ENCODE measurements around the gene ALG9.

Gene ALG9

GRCh38 chr11:111812211-111812610, 59.2 kb downstream of the ALG9 start:
- FAIRE-seq (no peak), DNase-seq (ENCODE audit: insufficient read length, low spot score) (no peak)
- no peak for TF ChIP-seq CTCF (IDR thresholded peaks at IDR 0.05; ENCODE audit: insufficient read depth, missing control alignments)

GRCh38 chr11:111811445-111811844, 59.9 kb downstream of the ALG9 start:
- no peak for FAIRE-seq
- DNase-seq (ENCODE audit: insufficient read length, low spot score) = no peak
- no peak for TF ChIP-seq CTCF (IDR thresholded peaks at IDR 0.05; ENCODE audit: insufficient read depth, missing control alignments)

GRCh38 chr11:111808834-111809233, 62.5 kb downstream of the ALG9 start:
- DNase-seq (ENCODE audit: insufficient read length, low spot score) (no peak), FAIRE-seq (no peak)
- no peak for TF ChIP-seq CTCF (IDR thresholded peaks at IDR 0.05; ENCODE audit: insufficient read depth, missing control alignments)

GRCh38 chr11:111808063-111808588, 63.3 kb downstream of the ALG9 start:
- FAIRE-seq = no peak
- no peak for TF ChIP-seq CTCF (IDR thresholded peaks at IDR 0.05; ENCODE audit: insufficient read depth, missing control alignments)

GRCh38 chr11:111807076-111807475, 64.3 kb downstream of the ALG9 start:
- TF ChIP-seq CTCF (IDR thresholded peaks at IDR 0.05; ENCODE audit: insufficient read depth, missing control alignments) = no peak
- DNase-seq (ENCODE audit: insufficient read length, low spot score) (no peak), FAIRE-seq (no peak)

More at GRCh38 chr11:111808063-111808588, 63.3 kb downstream of the ALG9 start:
- no peak for DNase-seq (ENCODE audit: insufficient read length, low spot score)

GRCh38 chr11:111801135-111801534, 70.2 kb downstream of the ALG9 start:
- no peak for FAIRE-seq
- no peak for TF ChIP-seq CTCF (IDR thresholded peaks at IDR 0.05; ENCODE audit: insufficient read depth, missing control alignments)
- no peak for DNase-seq (ENCODE audit: insufficient read length, low spot score)

- FAIRE-seq = no peak
- DNase-seq (ENCODE audit: insufficient read length, low spot score) = no peak
- no peak for TF ChIP-seq CTCF (IDR thresholded peaks at IDR 0.05; ENCODE audit: insufficient read depth, missing control alignments)
These were observed 73.1 kb downstream of the ALG9 start for GRCh38 chr11:111798279-111798678.
